ENCODE measurements around the gene WWC2.

WWC2 gene

DNA sequence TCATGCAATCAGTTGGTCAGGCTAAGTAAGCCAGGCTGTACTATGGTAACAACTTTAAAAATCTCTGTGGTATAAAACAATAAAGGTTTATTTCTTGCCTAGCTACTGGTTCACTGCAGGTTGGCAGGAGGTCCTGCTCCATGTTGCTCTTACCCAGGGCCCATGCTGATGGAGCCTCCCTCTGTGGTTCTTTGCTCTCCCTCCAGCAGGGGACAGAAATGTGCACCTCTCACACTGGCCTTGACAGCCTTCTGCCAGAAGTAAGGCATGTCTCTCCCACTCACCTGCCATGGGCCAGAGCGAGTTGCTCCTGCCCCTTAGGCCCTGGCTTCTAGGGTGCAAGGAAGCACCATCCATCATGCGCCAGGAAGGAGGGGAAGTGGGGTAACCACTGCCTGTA, 189.9 kb downstream of the WWC2 start:
- Histone ChIP-seq H3K27ac (ENCODE audit: low read depth, low read length) (no peak overlapping the region), H3K9ac (ENCODE audit: low read length) (no peak overlapping the region), H3K4me3 (ENCODE audit: low read depth in 1 of 2, low read length in 2 of 2) (no peak overlapping the region), H3K36me3 (ENCODE audit: insufficient read depth, low read length) (peaks cover 38% of the 10 kb centered on the region), H3K9me3 (ENCODE audit: low read length) (no peaks in the 10 kb centered on the region), H3K27me3 (ENCODE audit: control insufficient read depth in 1 of 2, insufficient read depth in 2 of 2, low read length in 2 of 2) (no peaks in the 10 kb centered on the region), H3K4me1 (ENCODE audit: insufficient read depth, low read length) (peaks cover 4% of the 10 kb centered on the region)

DNA sequence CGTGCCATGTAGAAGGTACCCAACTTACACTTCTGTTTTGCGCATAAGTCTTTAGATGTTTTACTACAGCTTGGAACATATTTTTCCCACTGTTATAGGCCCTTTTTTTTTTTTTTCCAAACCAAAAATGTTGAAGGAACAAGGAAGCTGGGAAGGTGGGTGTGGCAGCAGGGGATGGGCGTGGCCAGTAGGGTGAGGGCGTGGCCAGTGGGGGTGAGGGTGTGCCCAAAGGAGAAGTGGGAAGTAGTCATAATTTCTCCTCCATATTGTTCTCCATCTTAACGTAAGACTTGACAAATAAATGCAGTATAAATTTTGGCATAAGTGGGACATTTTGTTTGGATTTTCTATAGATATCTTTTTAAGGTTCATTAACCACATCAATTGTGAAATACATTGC, 190.6 kb downstream of the WWC2 start:
- no peak overlapping the region for H3K4me3 ChIP-seq (ENCODE audit: low read depth in 1 of 2, low read length in 2 of 2)

DNA sequence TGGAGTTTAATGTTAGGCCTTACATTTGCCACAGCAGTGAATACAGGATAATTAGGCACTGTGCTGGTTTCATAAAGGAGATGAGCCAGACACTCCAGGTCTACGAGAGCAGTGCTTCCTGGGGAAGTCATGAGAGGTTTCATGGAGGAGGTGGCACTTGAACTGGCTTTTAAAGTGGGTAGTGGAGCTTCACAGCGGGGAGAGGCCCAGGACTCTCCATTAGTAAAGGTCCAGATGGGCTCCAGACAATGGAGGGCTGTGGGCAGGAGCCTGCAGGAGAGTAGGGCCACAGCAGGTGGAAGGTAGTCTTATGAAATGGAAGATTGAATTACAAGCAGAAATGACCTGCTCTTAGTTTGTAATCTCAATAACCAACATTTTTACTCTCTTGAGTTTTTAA, 192.0 kb downstream of the WWC2 start:
- H3K9ac ChIP-seq (ENCODE audit: low read length), result no peak overlapping the region
- no peak overlapping the region for H3K4me3 ChIP-seq (ENCODE audit: low read depth in 1 of 2, low read length in 2 of 2)
- H3K4me1 ChIP-seq (ENCODE audit: insufficient read depth, low read length), result no peaks in the 10 kb centered on the region
- no peaks in the 10 kb centered on the region for H3K9me3 ChIP-seq (ENCODE audit: low read length)
- H3K27me3 ChIP-seq (ENCODE audit: control insufficient read depth in 1 of 2, insufficient read depth in 2 of 2, low read length in 2 of 2), result no peaks in the 10 kb centered on the region
- H3K27ac ChIP-seq (ENCODE audit: low read depth, low read length), result no peak overlapping the region
- H3K36me3 ChIP-seq (ENCODE audit: insufficient read depth, low read length), result peaks cover 45% of the 10 kb centered on the region

More for the DNA sequence above, 190.6 kb downstream of the WWC2 start:
- H3K9me3 ChIP-seq (ENCODE audit: low read length), result no peaks in the 10 kb centered on the region
- H3K9ac ChIP-seq (ENCODE audit: low read length), result no peak overlapping the region
- H3K4me1 ChIP-seq (ENCODE audit: insufficient read depth, low read length), result peaks cover 4% of the 10 kb centered on the region
- no peak overlapping the region for H3K27ac ChIP-seq (ENCODE audit: low read depth, low read length)
- H3K27me3 ChIP-seq (ENCODE audit: control insufficient read depth in 1 of 2, insufficient read depth in 2 of 2, low read length in 2 of 2), result no peaks in the 10 kb centered on the region
- peaks cover 39% of the 10 kb centered on the region for H3K36me3 ChIP-seq (ENCODE audit: insufficient read depth, low read length)

DNA sequence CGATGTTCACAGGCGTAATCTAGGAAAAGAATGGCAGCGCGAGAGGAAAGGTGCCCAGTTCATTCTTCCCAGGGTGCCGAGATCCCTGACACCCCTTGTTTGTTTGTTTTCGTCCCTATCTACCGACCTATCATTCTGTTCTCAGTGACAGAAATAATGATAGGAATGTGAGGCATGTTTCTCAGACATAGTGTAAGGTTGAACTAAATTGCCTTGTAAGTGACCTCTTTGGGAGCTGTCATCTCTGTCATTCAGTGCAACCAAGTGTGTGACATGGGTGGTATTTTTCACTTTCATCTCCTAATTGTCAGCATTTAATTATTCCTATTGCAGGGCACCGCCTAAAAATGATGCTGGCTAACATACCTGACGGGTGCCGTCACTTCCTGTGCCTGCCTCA, 196.7 kb downstream of the WWC2 start:
- Histone ChIP-seq H3K36me3 (ENCODE audit: insufficient read depth, low read length) (peaks cover 14% of the 10 kb centered on the region), H3K27me3 (ENCODE audit: control insufficient read depth in 1 of 2, insufficient read depth in 2 of 2, low read length in 2 of 2) (no peaks in the 10 kb centered on the region), H3K9me3 (ENCODE audit: low read length) (no peaks in the 10 kb centered on the region), H3K4me3 (ENCODE audit: low read depth in 1 of 2, low read length in 2 of 2) (no peak overlapping the region), H3K4me1 (ENCODE audit: insufficient read depth, low read length) (peaks cover 10% of the 10 kb centered on the region), H3K27ac (ENCODE audit: low read depth, low read length) (no peak overlapping the region), H3K9ac (ENCODE audit: low read length) (no peak overlapping the region)

DNA sequence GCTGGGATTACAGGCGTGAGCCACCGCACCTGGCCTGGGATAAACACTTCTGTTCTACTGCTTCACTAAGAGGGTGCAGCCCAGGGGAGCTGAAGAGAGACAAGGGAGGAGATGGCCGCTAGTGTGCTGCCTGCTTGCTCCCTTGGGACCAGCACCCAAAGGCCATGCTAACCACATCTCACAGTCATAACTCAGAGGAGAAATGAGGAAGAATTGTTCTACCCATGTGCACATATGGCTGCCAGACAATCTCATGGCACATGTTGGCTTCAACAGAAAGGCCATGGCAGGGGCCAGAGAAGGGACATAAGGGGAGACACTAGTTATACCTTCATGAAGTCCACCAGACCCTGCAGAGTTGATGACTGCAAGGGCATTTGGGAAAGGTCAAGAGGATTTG, 198.6 kb downstream of the WWC2 start:
- H3K27ac ChIP-seq (ENCODE audit: low read depth, low read length), result no peak overlapping the region
- peaks cover 14% of the 10 kb centered on the region for H3K36me3 ChIP-seq (ENCODE audit: insufficient read depth, low read length)
- no peaks in the 10 kb centered on the region for H3K27me3 ChIP-seq (ENCODE audit: control insufficient read depth in 1 of 2, insufficient read depth in 2 of 2, low read length in 2 of 2)
- H3K9me3 ChIP-seq (ENCODE audit: low read length), result no peaks in the 10 kb centered on the region
- no peak overlapping the region for H3K9ac ChIP-seq (ENCODE audit: low read length)
- peaks cover 10% of the 10 kb centered on the region for H3K4me1 ChIP-seq (ENCODE audit: insufficient read depth, low read length)
- no peak overlapping the region for H3K4me3 ChIP-seq (ENCODE audit: low read depth in 1 of 2, low read length in 2 of 2)

DNA sequence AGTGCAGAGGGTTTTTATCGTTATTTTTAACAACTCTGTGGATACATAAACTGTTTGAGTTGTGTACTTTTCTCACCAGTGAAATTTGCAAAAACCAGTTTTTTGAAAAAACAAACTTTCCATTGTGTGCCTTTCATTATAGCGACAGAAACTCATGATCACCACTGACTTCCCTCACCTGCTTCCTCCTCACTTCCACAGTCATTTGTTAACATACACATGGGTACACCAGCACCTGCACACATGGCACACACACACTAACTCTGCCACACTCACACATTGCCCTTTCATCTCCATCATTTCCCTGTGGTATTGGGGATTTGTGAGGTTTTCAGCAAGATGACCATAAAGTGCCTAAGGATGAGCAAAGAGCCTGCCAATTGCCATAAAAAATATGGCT, 200.4 kb downstream of the WWC2 start:
- no peaks in the 10 kb centered on the region for H3K9me3 ChIP-seq (ENCODE audit: low read length)
- no peak overlapping the region for H3K9ac ChIP-seq (ENCODE audit: low read length)
- H3K4me3 ChIP-seq (ENCODE audit: low read depth in 1 of 2, low read length in 2 of 2), result no peak overlapping the region
- H3K27ac ChIP-seq (ENCODE audit: low read depth, low read length), result no peak overlapping the region
- no peaks in the 10 kb centered on the region for H3K27me3 ChIP-seq (ENCODE audit: control insufficient read depth in 1 of 2, insufficient read depth in 2 of 2, low read length in 2 of 2)
- peaks cover 14% of the 10 kb centered on the region for H3K36me3 ChIP-seq (ENCODE audit: insufficient read depth, low read length)
- peaks cover 10% of the 10 kb centered on the region for H3K4me1 ChIP-seq (ENCODE audit: insufficient read depth, low read length)

DNA sequence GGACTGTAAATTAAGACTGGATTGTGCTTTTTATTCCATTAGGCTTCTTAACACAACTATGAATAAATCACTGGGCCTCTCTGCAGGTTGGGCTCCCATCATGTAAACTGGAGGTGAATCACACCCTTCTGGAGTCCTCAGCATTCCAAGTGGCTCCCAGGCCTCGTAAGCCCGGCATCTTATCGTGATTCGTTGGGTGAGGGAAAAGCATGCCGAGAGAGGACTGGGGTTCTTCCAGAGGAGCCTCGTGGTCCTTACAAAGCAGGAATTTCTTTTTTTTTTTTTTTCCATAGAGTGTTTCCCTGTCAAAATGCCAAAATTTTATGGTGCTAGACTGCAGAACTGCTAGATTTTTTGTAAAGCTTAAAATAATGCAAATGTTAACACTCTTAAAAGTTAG, 201.0 kb downstream of the WWC2 start:
- Histone ChIP-seq H3K27me3 (ENCODE audit: control insufficient read depth in 1 of 2, insufficient read depth in 2 of 2, low read length in 2 of 2) (no peaks in the 10 kb centered on the region), H3K4me1 (ENCODE audit: insufficient read depth, low read length) (peaks cover 10% of the 10 kb centered on the region), H3K36me3 (ENCODE audit: insufficient read depth, low read length) (peaks cover 9% of the 10 kb centered on the region), H3K9me3 (ENCODE audit: low read length) (no peaks in the 10 kb centered on the region), H3K9ac (ENCODE audit: low read length) (no peak overlapping the region), H3K27ac (ENCODE audit: low read depth, low read length) (no peak overlapping the region), H3K4me3 (ENCODE audit: low read depth in 1 of 2, low read length in 2 of 2) (no peak overlapping the region)

DNA sequence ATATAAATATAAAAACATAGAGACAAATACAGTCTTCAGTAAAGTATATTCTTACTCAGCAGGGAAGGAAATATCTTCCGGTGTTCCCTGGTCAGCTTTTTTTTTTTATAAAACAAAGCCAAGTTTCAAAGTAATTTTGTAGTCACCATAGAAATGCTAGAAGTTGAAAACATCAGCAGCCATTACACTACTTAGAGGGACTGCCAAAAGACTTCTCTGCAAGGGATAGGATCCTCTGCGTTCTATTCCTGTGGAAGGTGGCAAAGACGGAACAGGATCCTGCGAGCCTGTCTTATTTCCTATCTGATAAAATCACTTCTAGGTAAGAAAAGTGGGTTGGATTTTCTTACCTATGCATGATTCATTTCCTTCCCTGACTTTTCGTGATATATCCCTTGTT, 201.6 kb downstream of the WWC2 start:
- Histone ChIP-seq H3K27me3 (ENCODE audit: control insufficient read depth in 1 of 2, insufficient read depth in 2 of 2, low read length in 2 of 2) (no peaks in the 10 kb centered on the region), H3K36me3 (ENCODE audit: insufficient read depth, low read length) (peaks cover 6% of the 10 kb centered on the region), H3K27ac (ENCODE audit: low read depth, low read length) (no peak overlapping the region), H3K4me1 (ENCODE audit: insufficient read depth, low read length) (peaks cover 10% of the 10 kb centered on the region), H3K9ac (ENCODE audit: low read length) (no peak overlapping the region), H3K4me3 (ENCODE audit: low read depth in 1 of 2, low read length in 2 of 2) (no peak overlapping the region), H3K9me3 (ENCODE audit: low read length) (no peaks in the 10 kb centered on the region)

DNA sequence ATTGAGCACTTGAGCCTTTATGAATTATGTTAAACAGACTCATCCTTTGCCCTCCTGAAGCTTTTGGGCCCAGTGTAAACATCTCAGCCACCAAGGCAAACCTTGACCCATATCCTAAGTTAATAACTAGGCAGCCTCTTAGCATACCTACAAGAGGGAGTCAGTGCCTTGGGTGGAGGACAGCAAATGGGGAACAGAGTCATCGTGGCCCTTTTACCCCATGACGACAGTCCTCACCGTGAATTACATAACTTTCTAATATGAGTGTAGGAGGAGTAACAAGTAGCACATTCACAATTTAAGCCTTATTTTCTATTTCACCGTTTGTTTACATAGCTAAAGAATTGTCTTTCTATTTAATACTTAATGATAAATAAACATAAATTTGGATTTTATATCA, 204.2 kb downstream of the WWC2 start:
- Histone ChIP-seq H3K9me3 (ENCODE audit: low read length) (no peaks in the 10 kb centered on the region), H3K27me3 (ENCODE audit: control insufficient read depth in 1 of 2, insufficient read depth in 2 of 2, low read length in 2 of 2) (no peaks in the 10 kb centered on the region), H3K9ac (ENCODE audit: low read length) (no peak overlapping the region), H3K36me3 (ENCODE audit: insufficient read depth, low read length) (no peaks in the 10 kb centered on the region), H3K27ac (ENCODE audit: low read depth, low read length) (no peak overlapping the region), H3K4me3 (ENCODE audit: low read depth in 1 of 2, low read length in 2 of 2) (no peak overlapping the region), H3K4me1 (ENCODE audit: insufficient read depth, low read length) (peaks cover 10% of the 10 kb centered on the region)

DNA sequence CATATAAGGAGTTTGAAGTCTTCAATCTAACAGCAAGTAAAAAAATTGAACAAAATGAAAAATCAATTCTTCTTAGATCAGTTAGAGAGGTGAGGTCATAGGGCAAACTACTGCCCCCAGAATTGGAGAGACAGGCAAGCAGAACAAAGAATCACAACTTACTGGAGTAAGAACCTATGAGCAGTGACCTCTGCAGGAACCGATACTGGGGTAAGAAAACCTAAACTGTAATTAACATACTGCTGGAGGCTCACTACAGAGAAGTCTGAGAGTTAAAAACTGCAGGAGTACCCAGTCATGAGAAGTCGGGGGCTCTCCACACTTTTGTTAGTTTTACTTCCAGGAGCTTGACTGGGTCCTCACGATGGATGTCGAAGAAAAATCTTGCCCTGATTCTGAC, 205.0 kb downstream of the WWC2 start:
- H3K9me3 ChIP-seq (ENCODE audit: low read length), result no peaks in the 10 kb centered on the region

DNA sequence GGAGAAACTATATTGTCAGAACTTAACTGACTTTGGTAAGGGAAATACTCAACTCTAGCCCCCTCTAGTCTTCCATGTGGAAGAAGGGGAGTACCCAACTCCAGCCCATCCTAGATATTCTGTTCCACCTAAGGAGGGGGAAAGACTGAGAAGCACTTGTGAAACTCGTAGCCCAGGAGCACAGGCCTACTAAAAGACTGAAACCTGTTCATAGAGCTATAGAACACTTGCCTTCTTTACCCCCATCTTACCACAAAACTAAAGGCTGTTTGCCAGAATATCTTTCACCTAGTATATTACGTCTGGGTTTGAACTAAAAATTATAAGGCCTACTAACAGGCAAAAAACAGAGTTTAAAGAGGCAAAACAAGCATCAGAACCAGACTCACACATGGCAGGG, 205.5 kb downstream of the WWC2 start:
- Histone ChIP-seq H3K9me3 (ENCODE audit: low read length) (no peaks in the 10 kb centered on the region), H3K36me3 (ENCODE audit: insufficient read depth, low read length) (no peaks in the 10 kb centered on the region), H3K9ac (ENCODE audit: low read length) (no peak overlapping the region), H3K4me1 (ENCODE audit: insufficient read depth, low read length) (peaks cover 8% of the 10 kb centered on the region), H3K4me3 (ENCODE audit: low read depth in 1 of 2, low read length in 2 of 2) (no peak overlapping the region), H3K27me3 (ENCODE audit: control insufficient read depth in 1 of 2, insufficient read depth in 2 of 2, low read length in 2 of 2) (no peaks in the 10 kb centered on the region), H3K27ac (ENCODE audit: low read depth, low read length) (no peak overlapping the region)

More for the DNA sequence above, 205.0 kb downstream of the WWC2 start:
- Histone ChIP-seq H3K4me1 (ENCODE audit: insufficient read depth, low read length) (peaks cover 10% of the 10 kb centered on the region), H3K4me3 (ENCODE audit: low read depth in 1 of 2, low read length in 2 of 2) (no peak overlapping the region), H3K27ac (ENCODE audit: low read depth, low read length) (no peak overlapping the region), H3K27me3 (ENCODE audit: control insufficient read depth in 1 of 2, insufficient read depth in 2 of 2, low read length in 2 of 2) (no peaks in the 10 kb centered on the region), H3K9ac (ENCODE audit: low read length) (no peak overlapping the region), H3K36me3 (ENCODE audit: insufficient read depth, low read length) (no peaks in the 10 kb centered on the region)

DNA sequence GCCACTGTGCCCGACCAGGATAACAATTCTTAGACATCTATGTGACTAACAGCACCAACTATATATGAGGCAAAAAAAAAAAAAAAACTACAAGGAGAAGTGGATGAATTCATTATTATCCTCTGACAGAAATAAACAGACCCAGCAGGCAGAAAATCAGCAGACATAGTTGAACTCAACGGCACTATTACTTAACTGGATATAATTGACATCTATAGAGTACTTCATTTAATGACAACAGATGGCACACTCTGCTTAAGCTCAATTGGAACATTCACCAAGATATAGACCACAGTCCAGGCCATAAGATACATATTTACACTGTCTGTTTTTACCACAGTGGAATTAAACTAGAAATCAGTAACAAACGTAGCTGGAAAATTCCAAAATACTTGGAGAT, 207.8 kb downstream of the WWC2 start:
- Histone ChIP-seq H3K9ac (ENCODE audit: low read length) (no peak overlapping the region), H3K27me3 (ENCODE audit: control insufficient read depth in 1 of 2, insufficient read depth in 2 of 2, low read length in 2 of 2) (no peaks in the 10 kb centered on the region), H3K9me3 (ENCODE audit: low read length) (no peaks in the 10 kb centered on the region), H3K27ac (ENCODE audit: low read depth, low read length) (no peak overlapping the region), H3K36me3 (ENCODE audit: insufficient read depth, low read length) (no peaks in the 10 kb centered on the region), H3K4me1 (ENCODE audit: insufficient read depth, low read length) (no peaks in the 10 kb centered on the region), H3K4me3 (ENCODE audit: low read depth in 1 of 2, low read length in 2 of 2) (no peak overlapping the region)

Data from muscle layer of colon (tissue), 2 donors.